H9 (cell line): ENCODE results near the gene MTCL1. TPM values are rescaled to one million over a fixed set of nuclear protein-coding genes. Genes with fewer than 3 reads are reported as not detected.

ENCODE experiments used
- DNase-seq: peaks from one replicate; pipeline ENCODE4 v3.0.0-alpha.2; 2017
- H2AFZ ChIP-seq: one replicate; pipeline ENCODE4 v1.6.1; 2013; ENCODE audit warnings: mild to moderate bottlenecking, low read length, control low read depth, moderate library complexity
- H2AK5ac ChIP-seq: 2 replicates; pipeline ENCODE4 v1.6.1; 2013; ENCODE audit warnings: low read length, control low read depth, mixed read lengths; ENCODE audit not compliant: insufficient read length
- H2BK120ac ChIP-seq: one replicate; pipeline ENCODE4 v1.6.1; 2013; ENCODE audit warnings: low read depth, mild to moderate bottlenecking, low read length, control low read depth, inconsistent platforms; ENCODE audit not compliant: poor library complexity, severe bottlenecking
- H2BK12ac ChIP-seq: 2 replicates; pipeline ENCODE4 v1.6.1; 2013; ENCODE audit warnings: low read length, control low read depth, mixed read lengths, low read depth; ENCODE audit not compliant: insufficient read length
- H2BK15ac ChIP-seq: 2 replicates; pipeline ENCODE4 v1.6.1; 2013; ENCODE audit warnings: low read depth, low read length, control low read depth
- H2BK20ac ChIP-seq: one replicate; pipeline ENCODE4 v1.6.1; 2013; ENCODE audit warnings: low read depth, mild to moderate bottlenecking, low read length, control low read depth, inconsistent platforms; ENCODE audit not compliant: poor library complexity, severe bottlenecking
- H2BK5ac ChIP-seq: 2 replicates; pipeline ENCODE4 v1.6.1; 2013; ENCODE audit warnings: low read length, control low read depth, mixed read lengths; ENCODE audit not compliant: insufficient read length
- H3K14ac ChIP-seq: 2 replicates; pipeline ENCODE4 v1.6.1; 2013; ENCODE audit warnings: low read length, control low read depth; ENCODE audit not compliant: insufficient read depth
- H3K18ac ChIP-seq: 2 replicates; pipeline ENCODE4 v1.6.1; 2013; ENCODE audit warnings: low read depth, mild to moderate bottlenecking, mixed read lengths, low read length, control low read depth; ENCODE audit not compliant: insufficient read length
- H3K23ac ChIP-seq: 2 replicates; pipeline ENCODE4 v1.6.1; 2013; ENCODE audit warnings: low read length, control low read depth, mixed read lengths, low read depth; ENCODE audit not compliant: insufficient read length
- H3K23me2 ChIP-seq: 2 replicates; pipeline ENCODE4 v1.6.1; 2013; ENCODE audit warnings: low read depth, mild to moderate bottlenecking, mixed read lengths, low read length, control low read depth; ENCODE audit not compliant: insufficient read length, poor library complexity, severe bottlenecking
- H3K27ac ChIP-seq: 2 replicates; pipeline ENCODE4 v1.5.1; 2013; ENCODE audit warnings: low read length, control low read depth, mixed read lengths, low read depth; ENCODE audit not compliant: insufficient read length
- H3K27me3 ChIP-seq: 2 replicates; pipeline ENCODE4 v1.6.1; 2013; ENCODE audit warnings: low read length, control low read depth, inconsistent platforms; ENCODE audit not compliant: insufficient read depth
- H3K4ac ChIP-seq: 2 replicates; pipeline ENCODE4 v1.6.1; 2013; ENCODE audit warnings: low read depth, mild to moderate bottlenecking, control low read depth, inconsistent platforms, low read length, moderate library complexity
- H3K4me1 ChIP-seq: 2 replicates; pipeline ENCODE4 v1.6.1; 2013; ENCODE audit warnings: low read length, control low read depth, inconsistent platforms; ENCODE audit not compliant: insufficient read depth
- H3K4me2 ChIP-seq: 2 replicates; pipeline ENCODE4 v1.6.1; 2013; ENCODE audit warnings: low read length, control low read depth, mixed read lengths; ENCODE audit not compliant: insufficient read length, insufficient read depth
- H3K56ac ChIP-seq: 2 replicates; pipeline ENCODE4 v1.6.1; 2013; ENCODE audit warnings: low read depth, mild to moderate bottlenecking, mixed read lengths, low read length, control low read depth; ENCODE audit not compliant: insufficient read length
- H3K79me1 ChIP-seq: 2 replicates; pipeline ENCODE4 v1.6.1; 2013; ENCODE audit warnings: low read depth, mild to moderate bottlenecking, moderate library complexity, low read length, control low read depth, inconsistent platforms; ENCODE audit not compliant: insufficient read depth, poor library complexity, severe bottlenecking
- H3K79me2 ChIP-seq: 2 replicates; pipeline ENCODE4 v1.6.1; 2013; ENCODE audit warnings: low read length, control low read depth, inconsistent platforms; ENCODE audit not compliant: insufficient read depth
- H3K9ac ChIP-seq: 2 replicates; pipeline ENCODE4 v1.6.1; 2013; ENCODE audit warnings: low read length, control low read depth, mixed read lengths; ENCODE audit not compliant: insufficient read length; ENCODE audit errors: extremely low read depth
- H3K9me3 ChIP-seq: one replicate; pipeline ENCODE4 v1.6.1; 2013; ENCODE audit warnings: low read depth, low read length, inconsistent platforms; ENCODE audit not compliant: control insufficient read depth
- H3T11ph ChIP-seq: one replicate; pipeline ENCODE4 v1.6.1; 2013; ENCODE audit warnings: mild to moderate bottlenecking, low read length, control low read depth, inconsistent platforms
- H4K20me1 ChIP-seq: one replicate; pipeline ENCODE4 v1.6.1; 2013; ENCODE audit not compliant: control insufficient read depth, insufficient read length, insufficient read depth
- H4K5ac ChIP-seq: 2 replicates; pipeline ENCODE4 v1.6.1; 2013; ENCODE audit warnings: low read depth, mild to moderate bottlenecking, mixed read lengths, low read length, control low read depth; ENCODE audit not compliant: insufficient read length
- H4K8ac ChIP-seq: replicated peaks from 2 replicates; pipeline ENCODE4 v1.6.1; 2013; ENCODE audit warnings: low read length, control low read depth, mixed read lengths, low read depth; ENCODE audit not compliant: insufficient read length
- H4K91ac ChIP-seq: 2 replicates; pipeline ENCODE4 v1.6.1; 2013; ENCODE audit warnings: low read depth, mild to moderate bottlenecking, moderate library complexity, mixed read lengths, low read length, control low read depth; ENCODE audit not compliant: insufficient read length
- H3K27ac Mint-ChIP-seq, 3 experiments: 2 replicates in 2 of 3; 3 replicates in 1 of 3; pipeline ENCODE4 v1.8.0; 2020 to 2021; ENCODE audit warnings: mixed read lengths in 3 of 3, mild to moderate bottlenecking in 1 of 3, moderate library complexity in 1 of 3
- H3K27me3 Mint-ChIP-seq: 2 replicates; pipeline ENCODE4 v1.8.0; 2021; ENCODE audit warnings: low read depth, mild to moderate bottlenecking, moderate library complexity, mixed read lengths
- H3K36me3 Mint-ChIP-seq, 3 experiments: 2 replicates in 2 of 3; 3 replicates in 1 of 3; pipeline ENCODE4 v1.8.0; 2020 to 2021; ENCODE audit warnings: low read depth in 3 of 3, mixed read lengths in 3 of 3; ENCODE audit not compliant: insufficient read depth in 1 of 3
- H3K4me1 Mint-ChIP-seq, 2 experiments: 2 replicates each; pipeline ENCODE4 v1.8.0; 2020; ENCODE audit warnings: mixed read lengths in 2 of 2
- H3K4me3 Mint-ChIP-seq, 2 experiments: 2 replicates in 1 of 2; 3 replicates in 1 of 2; pipeline ENCODE4 v1.8.0; 2020 to 2021; ENCODE audit warnings: mild to moderate bottlenecking in 2 of 2, mixed read lengths in 2 of 2, moderate library complexity in 1 of 2
- H3K9me3 Mint-ChIP-seq, 2 experiments: 2 replicates in 1 of 2; 3 replicates in 1 of 2; pipeline ENCODE4 v1.8.0; 2020; ENCODE audit warnings: mild to moderate bottlenecking in 2 of 2, mixed read lengths in 2 of 2, moderate library complexity in 1 of 2
- WGBS: extraction: QIAGEN DNeasy Blood & Tissue Kit; methylation state at CpG from one replicate; pipeline ENCODE4 v1.1.7; 2013; ENCODE audit warnings: missing lambda C conversion rate, low lambda C conversion rate, mixed read lengths; ENCODE audit not compliant: insufficient read length; ENCODE audit errors: extremely low coverage; 5-methylcytosine and 5-hydroxymethylcytosine counted together
- total RNA-seq: library from RNA; stranded (reverse); gene quantifications from 2 replicates; pipeline ENCODE4 v1.2.1, GENCODE V29; 2021
- TF ChIP-seq, protein P1 (sequence below): fragments of 200-600 bp; sonication (generic); conservative IDR thresholded peaks from 3 replicates; pipeline ENCODE4 v1.8.0; 2021; ENCODE audit warnings: antibody characterized with exemption, mild to moderate bottlenecking

The MTCL1 gene
- total RNA-seq, 1 experiment from 2014 or later: 50.7 TPM

DNA sequence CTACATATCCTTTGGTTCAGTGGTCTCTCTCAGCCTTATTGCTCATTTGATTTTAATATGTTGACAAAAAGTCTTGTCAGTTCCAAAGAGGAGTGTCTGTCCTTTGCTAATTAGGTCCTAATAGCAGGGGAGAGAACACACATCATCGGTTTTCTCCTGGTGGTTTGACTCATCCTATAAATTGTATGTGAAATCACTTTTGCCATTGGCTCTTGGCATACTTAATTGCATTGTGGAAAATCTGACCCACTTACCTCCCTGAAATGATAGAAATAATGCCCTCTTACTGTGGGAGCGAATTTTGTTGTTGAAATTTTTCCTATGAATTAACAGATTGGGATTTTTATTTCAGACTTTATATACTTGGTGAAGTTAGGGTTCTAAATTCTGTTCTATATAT, 58.3 kb downstream of the MTCL1 start:
- no peaks in the 10 kb centered on the region for H3K27me3 Mint-ChIP-seq
- no peaks in the 10 kb centered on the region for H4K20me1 ChIP-seq
- H3K4me2 ChIP-seq: no peak overlapping the region
- H2BK120ac ChIP-seq: no peak overlapping the region
- no peak overlapping the region for H3K27ac ChIP-seq
- no peak overlapping the region for H2BK12ac ChIP-seq
- no peak overlapping the region for H2BK15ac ChIP-seq
- H2BK5ac ChIP-seq: no peak overlapping the region
- no peak overlapping the region for H3K23ac ChIP-seq
- TF ChIP-seq, protein P1, sequence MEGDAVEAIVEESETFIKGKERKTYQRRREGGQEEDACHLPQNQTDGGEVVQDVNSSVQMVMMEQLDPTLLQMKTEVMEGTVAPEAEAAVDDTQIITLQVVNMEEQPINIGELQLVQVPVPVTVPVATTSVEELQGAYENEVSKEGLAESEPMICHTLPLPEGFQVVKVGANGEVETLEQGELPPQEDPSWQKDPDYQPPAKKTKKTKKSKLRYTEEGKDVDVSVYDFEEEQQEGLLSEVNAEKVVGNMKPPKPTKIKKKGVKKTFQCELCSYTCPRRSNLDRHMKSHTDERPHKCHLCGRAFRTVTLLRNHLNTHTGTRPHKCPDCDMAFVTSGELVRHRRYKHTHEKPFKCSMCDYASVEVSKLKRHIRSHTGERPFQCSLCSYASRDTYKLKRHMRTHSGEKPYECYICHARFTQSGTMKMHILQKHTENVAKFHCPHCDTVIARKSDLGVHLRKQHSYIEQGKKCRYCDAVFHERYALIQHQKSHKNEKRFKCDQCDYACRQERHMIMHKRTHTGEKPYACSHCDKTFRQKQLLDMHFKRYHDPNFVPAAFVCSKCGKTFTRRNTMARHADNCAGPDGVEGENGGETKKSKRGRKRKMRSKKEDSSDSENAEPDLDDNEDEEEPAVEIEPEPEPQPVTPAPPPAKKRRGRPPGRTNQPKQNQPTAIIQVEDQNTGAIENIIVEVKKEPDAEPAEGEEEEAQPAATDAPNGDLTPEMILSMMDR: no peak
- H3K79me2 ChIP-seq: no peaks in the 10 kb centered on the region
- peaks cover 43 to 53% (median 48%) of the 10 kb centered on the region in 3 experiments for H3K36me3 Mint-ChIP-seq
- H3K56ac ChIP-seq: no peak overlapping the region
- H2AK5ac ChIP-seq: no peak overlapping the region
- no peak overlapping the region for H3K18ac ChIP-seq
- no peak overlapping the region for H3K27ac Mint-ChIP-seq
- H3K9me3 Mint-ChIP-seq: peaks cover 10 to 22% of the 10 kb centered on the region in 2 experiments
- no peaks in the 10 kb centered on the region for H3K9me3 ChIP-seq
- H3T11ph ChIP-seq: no peak overlapping the region
- no peak overlapping the region for H2AFZ ChIP-seq
- H3K79me1 ChIP-seq: no peaks in the 10 kb centered on the region
- H3K9ac ChIP-seq: no peak overlapping the region
- no CpG with 5 or more reads among the region's 2 CpGs for WGBS
- no peaks in the 10 kb centered on the region for H3K23me2 ChIP-seq
- H3K27me3 ChIP-seq: no peaks in the 10 kb centered on the region
- DNase-seq: no peak
- H4K5ac ChIP-seq: no peak overlapping the region
- H4K91ac ChIP-seq: no peak overlapping the region
- no peak overlapping the region for H3K4me3 Mint-ChIP-seq
- no peak overlapping the region for H3K4ac ChIP-seq
- H3K4me1 ChIP-seq: no peaks in the 10 kb centered on the region
- H2BK20ac ChIP-seq: no peak overlapping the region
- no peak overlapping the region for H4K8ac ChIP-seq
- H3K14ac ChIP-seq: no peak overlapping the region
- peaks cover 17 to 23% of the 10 kb centered on the region in 2 experiments for H3K4me1 Mint-ChIP-seq
